RWPE1 (cell line): Measurements from ENCODE around the gene NDUFS8.
"Not testable (repeated sequence)": the region's sequence is repeated elsewhere in the genome, so short reads cannot be mapped to it uniquely, and the experiment has no call there.

Experiments
- CTCF ChIA-PET: fragments of 350-600 bp; sonication (Branson Sonifier 250); formaldehyde crosslinking; extraction: SDS; loops from one replicate; lab custom pipeline; 2021; lab: Yijun Ruan, JAX
- POLR2A ChIA-PET: fragments of 400-600 bp; formaldehyde crosslinking; extraction: SDS; loops from one replicate; lab custom pipeline; 2020; ENCODE audit warnings: antibody characterized with exemption; ENCODE audit not compliant: low non-redundant PET; lab: Yijun Ruan, JAX
- DNase-seq: peaks from one replicate; pipeline ENCODE4 v3.0.0; 2012; ENCODE audit warnings: low spot score
- H3K27ac ChIP-seq: fragments of 450-650 bp; 2 replicates; pipeline ENCODE4 v1.5.1; 2017
- CTCF ChIP-seq: fragments of 450-650 bp; conservative IDR thresholded peaks from 2 replicates; pipeline ENCODE4 v1.5.1; 2017; ENCODE audit warnings: low read depth, mild to moderate bottlenecking

NDUFS8 gene

GRCh38 chr11:68030318-68031143 is at the start of gene NDUFS8:
Gene NDUFS8 (plus strand): TSS chr11:68030681. CDS start chr11:68032152, 1,471 bp downstream.
- no peak for TF ChIP-seq CTCF
- ChIA-PET CTCF (interaction anchor here (0.5 to 0.7 kb wide), 2 partner anchors 23 to 64 kb away, joined by 3 to 4 read pairs; no protein-coding TSS in a partner anchor), POLR2A (interaction anchor here (0.9 kb wide), 1 partner anchor 17 kb away, joined by 4 read pairs; no protein-coding TSS in a partner anchor)
- H3K27ac ChIP-seq, result peak within 1 kb of the TSS; percentile 82
- peak; percentile 100 for DNase-seq

GRCh38 chr11:67981226-67981625 is 49.3 kb upstream of the NDUFS8 start:
- DNase-seq, H3K27ac ChIP-seq, CTCF ChIA-PET, POLR2A ChIA-PET: not testable (repeated sequence)

- CTCF ChIA-PET, DNase-seq, H3K27ac ChIP-seq, POLR2A ChIA-PET: not testable (repeated sequence)
These were observed 48.1 kb upstream of the NDUFS8 start for GRCh38 chr11:67982255-67982857.

- no peak for TF ChIP-seq CTCF
- CTCF ChIA-PET, result no interaction called here
- POLR2A ChIA-PET, result no interaction called here
- DNase-seq, result no peak
- no peak overlapping the region for H3K27ac ChIP-seq
These were observed 46.5 kb upstream of the NDUFS8 start for GRCh38 chr11:67983951-67984350.

DNA sequence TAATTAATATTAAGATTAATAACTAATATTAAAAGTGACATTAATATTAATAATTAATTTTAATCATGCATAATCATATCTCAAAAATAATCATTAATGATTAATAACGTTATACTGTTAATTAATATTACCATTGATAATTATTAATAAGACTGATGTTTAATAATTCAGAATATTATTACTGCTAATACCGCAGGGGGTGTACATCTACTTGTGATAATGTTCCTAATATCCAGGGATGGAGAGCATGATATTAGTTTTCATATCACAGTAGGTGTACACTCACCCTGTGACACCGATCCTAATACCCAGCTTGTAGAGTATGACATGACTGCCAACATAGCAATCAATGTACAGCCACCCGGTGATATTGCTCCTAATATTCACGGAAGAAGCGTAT is 45.2 kb upstream of the NDUFS8 start:
- CTCF ChIA-PET, DNase-seq, H3K27ac ChIP-seq, POLR2A ChIA-PET: not testable (repeated sequence)

- POLR2A ChIA-PET, H3K27ac ChIP-seq, DNase-seq, CTCF ChIA-PET: not testable (repeated sequence)
These were observed 39.7 kb upstream of the NDUFS8 start for GRCh38 chr11:67990546-67991346.

DNA sequence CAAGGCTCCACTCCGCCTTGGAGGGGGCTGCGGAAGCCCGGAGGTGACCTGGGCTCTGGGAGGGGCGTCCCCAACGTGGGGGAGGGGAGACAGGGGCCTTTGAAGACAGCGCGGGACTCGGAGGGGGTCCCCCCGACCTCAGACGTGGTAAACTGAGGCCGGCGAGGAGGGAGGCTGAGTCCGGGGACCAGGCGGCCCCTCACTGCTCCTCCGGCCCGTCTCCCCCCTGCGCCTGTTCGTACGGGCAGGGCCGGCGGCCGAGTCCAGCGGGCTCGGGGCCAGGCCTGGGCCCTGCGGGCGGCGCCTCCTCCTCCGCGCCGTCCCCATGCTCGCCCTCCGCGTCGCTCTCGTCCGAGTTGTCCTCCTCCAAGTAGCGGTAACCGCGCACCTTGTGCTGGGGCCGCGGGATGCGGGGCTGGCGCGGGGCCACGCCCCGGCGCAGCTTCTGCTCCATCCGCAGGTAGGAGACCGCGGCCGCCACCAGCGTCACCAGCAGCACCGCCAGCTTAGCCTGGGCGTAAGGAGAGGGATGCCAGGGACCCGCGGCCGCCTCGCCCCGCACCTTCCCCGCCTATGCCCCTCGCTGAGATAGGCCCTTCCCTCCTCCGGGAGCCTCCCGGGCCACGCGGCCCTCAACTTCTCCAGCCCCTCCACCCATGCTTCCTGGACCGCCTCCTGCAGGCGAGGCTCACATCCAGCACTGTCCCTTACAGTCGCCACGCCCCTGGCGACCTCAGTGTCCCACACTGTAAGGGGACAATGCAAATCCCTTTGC is 38.9 kb upstream of the NDUFS8 start:
- POLR2A ChIA-PET, DNase-seq, H3K27ac ChIP-seq: not testable (repeated sequence)
- CTCF ChIA-PET, result interaction anchor here (0.6 kb wide), 1 partner anchor 279 kb away, joined by 3 read pairs; no protein-coding TSS in a partner anchor

DNA sequence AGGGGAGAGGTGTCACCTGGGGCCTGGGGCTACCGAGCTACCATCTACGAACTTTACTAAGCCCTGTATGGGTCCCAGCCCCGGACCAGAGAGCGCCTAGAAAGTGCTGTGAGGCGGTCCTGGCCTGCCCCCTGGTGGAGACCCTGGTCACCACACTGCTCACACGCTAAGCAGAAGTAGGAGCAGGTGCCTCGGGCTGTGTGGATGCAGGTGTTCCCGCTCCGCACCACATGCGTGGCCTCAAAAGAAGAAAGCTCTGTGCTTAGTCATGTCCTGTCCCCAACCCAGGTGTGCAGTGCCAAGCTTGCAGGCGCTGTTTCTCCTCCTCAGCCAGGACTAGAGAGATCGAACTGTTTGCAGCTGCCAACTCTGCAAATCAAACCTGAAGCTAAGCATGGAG is 36.7 kb upstream of the NDUFS8 start:
- H3K27ac ChIP-seq, POLR2A ChIA-PET, DNase-seq: not testable (repeated sequence)
- TF ChIP-seq CTCF, result peak; percentile 55
- CTCF ChIA-PET, result interaction anchor here (0.6 to 1.2 kb wide), 4 partner anchors 17 to 428 kb away, joined by 3 read pairs; no protein-coding TSS in a partner anchor

- DNase-seq, POLR2A ChIA-PET, H3K27ac ChIP-seq: not testable (repeated sequence)
- CTCF ChIA-PET, result interaction anchor here (0.6 to 1.2 kb wide), 4 partner anchors 16 to 429 kb away, joined by 3 read pairs; no protein-coding TSS in a partner anchor
These were observed 36.1 kb upstream of the NDUFS8 start for GRCh38 chr11:67994387-67994786.

- CTCF ChIA-PET, DNase-seq, H3K27ac ChIP-seq, POLR2A ChIA-PET: not testable (repeated sequence)
These were observed 35.4 kb upstream of the NDUFS8 start for GRCh38 chr11:67995129-67995528.

GRCh38 chr11:67995579-67995978 is 34.9 kb upstream of the NDUFS8 start:
- POLR2A ChIA-PET, H3K27ac ChIP-seq, DNase-seq, CTCF ChIA-PET: not testable (repeated sequence)
